ENCODE measurements around the gene TNFAIP3. TPM values are rescaled to one million over a fixed set of nuclear protein-coding genes. Genes with fewer than 3 reads are reported as not detected.
A peak's percentile ranks its signal among the peaks of the same experiment; 100 is the strongest.
"Not testable (repeated sequence)": the region's sequence is repeated elsewhere in the genome, so short reads cannot be mapped to it uniquely, and the experiment has no call there.

The TNFAIP3 gene
- total RNA-seq, 4 donors from 2014 or later: 5.9 to 7.8 (median 7.3) TPM

GRCh38 chr6:137881522-137881886 lies 14.4 kb downstream of the TNFAIP3 start:
- H3K36me3 ChIP-seq: peaks cover 12 to 18% of the 10 kb centered on the region in 2 donors
- no peak for DNase-seq
- intact Hi-C loops (cut with DNase I): no loop called here
- H3K9me3 ChIP-seq: no peaks in the 10 kb centered on the region
- peaks cover 15 to 16% of the 10 kb centered on the region in 2 donors for H3K4me1 ChIP-seq
- TF ChIP-seq POLR2A (IDR thresholded peaks at IDR 0.05) (no peak), CTCF (IDR thresholded peaks at IDR 0.05) (no peak)
- no peak overlapping the region for H3K27ac ChIP-seq
- H3K4me3 ChIP-seq (replicated peaks in 1 of 3): no peak overlapping the region
- 93% methylated on average over 6 to 9 of the region's 9 CpGs for WGBS, 2 donors
- no peaks in the 10 kb centered on the region for H3K27me3 ChIP-seq

GRCh38 chr6:137882225-137882961 lies 15.3 kb downstream of the TNFAIP3 start:
- intact Hi-C loops (cut with DNase I): no loop called here
- H3K36me3 ChIP-seq: peaks cover 10 to 12% of the 10 kb centered on the region in 2 donors

GRCh38 chr6:137883400-137884148 lies 16.5 kb downstream of the TNFAIP3 start:
- Histone ChIP-seq H3K4me1 (peaks cover 12% of the 10 kb centered on the region in 2 donors), H3K4me3 (replicated peaks in 1 of 3) (no peak overlapping the region), H3K36me3 (peaks cover 10 to 12% of the 10 kb centered on the region in 2 donors), H3K27ac (peak overlapping the region in 1 of 3 donors; percentile 2), H3K27me3 (no peaks in the 10 kb centered on the region), H3K9me3 (no peaks in the 10 kb centered on the region)
- DNase-seq: no peak
- intact Hi-C loops (cut with DNase I): no loop called here
- TF ChIP-seq CTCF (IDR thresholded peaks at IDR 0.05) (no peak), POLR2A (IDR thresholded peaks at IDR 0.05) (no peak)
- 69 to 71% methylated on average over 7 of the region's 7 CpGs for WGBS, 2 donors

More at GRCh38 chr6:137882225-137882961, 15.3 kb downstream of the TNFAIP3 start:
- Histone ChIP-seq H3K9me3 (no peaks in the 10 kb centered on the region), H3K27ac (peak overlapping the region in 1 of 3 donors; percentile 9), H3K27me3 (no peaks in the 10 kb centered on the region), H3K4me3 (replicated peaks in 1 of 3) (no peak overlapping the region), H3K4me1 (peaks cover 15 to 16% of the 10 kb centered on the region in 2 donors)
- TF ChIP-seq POLR2A (IDR thresholded peaks at IDR 0.05) (no peak), CTCF (IDR thresholded peaks at IDR 0.05) (no peak)
- WGBS, 2 donors: 94 to 99% methylated on average over 2 of the region's 2 CpGs
- no peak for DNase-seq

- intact Hi-C loops (cut with DNase I): no loop called here
- no peak for TF ChIP-seq CTCF (IDR thresholded peaks at IDR 0.05)
- no peak for TF ChIP-seq POLR2A (IDR thresholded peaks at IDR 0.05)
- H3K27me3 ChIP-seq: no peaks in the 10 kb centered on the region
- H3K36me3 ChIP-seq: peaks cover 10 to 12% of the 10 kb centered on the region in 2 donors
- no peak for DNase-seq
- H3K4me1 ChIP-seq: peaks cover 4 to 6% of the 10 kb centered on the region in 2 donors
- H3K9me3 ChIP-seq: no peaks in the 10 kb centered on the region
- H3K4me3 ChIP-seq (replicated peaks in 1 of 3): no peak overlapping the region
- 93% methylated on average over 5 of the region's 5 CpGs for WGBS, 2 donors
- no peak overlapping the region for H3K27ac ChIP-seq
These were observed 17.3 kb downstream of the TNFAIP3 start for GRCh38 chr6:137884149-137884909.

GRCh38 chr6:137884910-137885229 lies 17.8 kb downstream of the TNFAIP3 start:
- DNase-seq; H3K27me3 ChIP-seq; H3K4me1 ChIP-seq; H3K9me3 ChIP-seq; H3K4me3 ChIP-seq (replicated peaks in 1 of 3); H3K27ac ChIP-seq; intact Hi-C loops (cut with DNase I): not testable (repeated sequence)
- H3K36me3 ChIP-seq: peaks cover 10 to 12% of the 10 kb centered on the region in 2 donors

GRCh38 chr6:137886226-137886625 lies 19.2 kb downstream of the TNFAIP3 start:
- H3K27me3 ChIP-seq; DNase-seq; intact Hi-C loops (cut with DNase I); H3K4me1 ChIP-seq; H3K9me3 ChIP-seq; H3K27ac ChIP-seq; H3K36me3 ChIP-seq; H3K4me3 ChIP-seq (replicated peaks in 1 of 3): not testable (repeated sequence)
- WGBS, 2 donors: 95 to 99% methylated on average over 3 of the region's 3 CpGs

Data from thyroid gland (tissue), 4 donors.